GM12878 (cell line): ENCODE results near the gene SHF. TPM values are rescaled to one million over a fixed set of nuclear protein-coding genes. Genes with fewer than 3 reads are reported as not detected.
"Not testable (repeated sequence)": the region's sequence is repeated elsewhere in the genome, so short reads cannot be mapped to it uniquely, and the experiment has no call there.

ENCODE experiments used
- ATAC-seq: fragments of 200-7000 bp; cut with Tn5 transposase; 3 replicates; pipeline ENCODE4 v1.9.1; 2020; ENCODE audit warnings: mild to moderate bottlenecking, moderate library complexity
- BruUV-seq: library from RNA; stranded (reverse); fragments of 400-500 nt; replicated peaks from 2 replicates; lab custom pipeline; 2021; lab: Mats Ljungman, UMichigan
- CTCF ChIA-PET: fragments of 300-600 bp; sonication (Branson Sonifier 250); formaldehyde crosslinking; extraction: SDS; loops from one replicate; lab custom pipeline; 2021; ENCODE audit warnings: inconsistent platforms; lab: Yijun Ruan, JAX
- POLR2A ChIA-PET: fragments of 350-600 bp; formaldehyde crosslinking; extraction: SDS; loops from one replicate; lab custom pipeline; 2021; ENCODE audit warnings: inconsistent platforms; lab: Charles Lee
- RAD21 ChIA-PET: fragments of 300-600 bp; sonication (Branson Sonifier 250); formaldehyde crosslinking; loops from one replicate; lab custom pipeline; 2023; ENCODE audit warnings: antibody characterized with exemption; ENCODE audit not compliant: unreplicated experiment; lab: Charles Lee
- SMC1A ChIA-PET: fragments of 300-600 bp; sonication (Branson Sonifier 250); formaldehyde crosslinking; loops from one replicate; lab custom pipeline; 2023; ENCODE audit not compliant: unreplicated experiment, uncharacterized antibody; lab: Charles Lee
- DNase-seq: peaks from one replicate; pipeline ENCODE4 v3.0.0-alpha.2; 2011; ENCODE audit warnings: low read depth, low spot score
- FAIRE-seq: peaks from 3 replicates; lab custom pipeline; 2011; peaks lifted over from hg19 to GRCh38; lab: Jason Lieb, UNC
- H2AFZ ChIP-seq: 2 replicates; pipeline ENCODE4 v1.6.0; 2011; ENCODE audit warnings: low read depth, low read length, control low read depth; ENCODE audit not compliant: control insufficient read depth
- H3K27ac ChIP-seq: 2 replicates; pipeline ENCODE4 v1.5.1; 2011; ENCODE audit warnings: control low read depth; ENCODE audit not compliant: control insufficient read depth, insufficient read depth
- H3K27me3 ChIP-seq, 2 experiments: replicated peaks in 1 of 2; 2 replicates each; pipeline versions ENCODE4 v1.6.0 to v1.6.1; 2011; ENCODE audit warnings: low read length in 1 of 2; ENCODE audit not compliant: control insufficient read depth in 2 of 2, insufficient read depth in 2 of 2
- H3K36me3 ChIP-seq, 2 experiments: 2 replicates each; pipeline ENCODE4 v1.5.1; 2011; ENCODE audit warnings: low read length in 1 of 2; ENCODE audit not compliant: control insufficient read depth in 2 of 2, insufficient read depth in 2 of 2
- H3K4me1 ChIP-seq: 2 replicates; pipeline ENCODE4 v1.6.1; 2011; ENCODE audit warnings: mild to moderate bottlenecking, low read length, moderate library complexity, mixed read lengths; ENCODE audit not compliant: control insufficient read depth, insufficient read depth
- H3K4me2 ChIP-seq: 2 replicates; pipeline ENCODE4 v1.6.0; 2011; ENCODE audit warnings: control low read depth; ENCODE audit not compliant: control insufficient read depth, insufficient read depth
- H3K4me3 ChIP-seq: fragments of 200-600 bp; sonication (generic); 2 replicates; pipeline ENCODE4 v1.5.1; 2016
- H3K79me2 ChIP-seq: 2 replicates; pipeline ENCODE4 v1.6.0; 2011; ENCODE audit warnings: low read length; ENCODE audit not compliant: control insufficient read depth, insufficient read depth
- H3K9ac ChIP-seq: 2 replicates; pipeline ENCODE4 v1.8.0; 2011; ENCODE audit warnings: low read length, control low read depth, mixed read lengths; ENCODE audit not compliant: control insufficient read depth, insufficient read depth
- H3K9me3 ChIP-seq: replicated peaks from 3 replicates; pipeline ENCODE4 v1.5.1; 2011; ENCODE audit warnings: mild to moderate bottlenecking, low read length; ENCODE audit not compliant: control insufficient read depth, insufficient read depth
- H4K20me1 ChIP-seq: 2 replicates; pipeline ENCODE4 v1.6.0; 2011; ENCODE audit not compliant: control insufficient read depth, insufficient read depth
- CREB1 ChIP-seq: IDR thresholded peaks from 2 replicates; pipeline ENCODE4 v1.6.1; 2012; ENCODE audit warnings: low read depth, mild to moderate bottlenecking, inconsistent platforms
- FOS ChIP-seq: IDR thresholded peaks from 3 replicates; pipeline ENCODE4 v1.6.1; 2011; ENCODE audit warnings: borderline replicate concordance; ENCODE audit not compliant: insufficient read length; ENCODE audit errors: extremely low read depth
- HDAC2 ChIP-seq: fragments of 200-600 bp; sonication (generic); IDR thresholded peaks from 2 replicates; pipeline ENCODE4 v1.6.1; 2017
- MEF2A ChIP-seq: IDR thresholded peaks from 2 replicates; pipeline ENCODE4 v1.6.1; 2011; ENCODE audit warnings: low read depth, mild to moderate bottlenecking, low read length, moderate library complexity; ENCODE audit not compliant: insufficient read depth
- MTA2 ChIP-seq: fragments of 450-650 bp; IDR thresholded peaks from 2 replicates; pipeline ENCODE4 v1.6.1; 2016; ENCODE audit warnings: low read depth, mild to moderate bottlenecking, moderate library complexity
- MXI1 ChIP-seq: fragments of 150-350 bp; IDR thresholded peaks from 2 replicates; pipeline ENCODE4 v1.6.1; 2011; ENCODE audit warnings: low read depth, mild to moderate bottlenecking, inconsistent platforms, low read length, improper control_type of control experiment
- MYB ChIP-seq: fragments of 150-350 bp; IDR thresholded peaks from 2 replicates; pipeline ENCODE4 v1.6.1; 2014; ENCODE audit warnings: mild to moderate bottlenecking, low read depth, low read length, borderline replicate concordance
- RAD21 ChIP-seq: IDR thresholded peaks from 2 replicates; pipeline ENCODE4 v1.6.1; 2011; ENCODE audit warnings: mild to moderate bottlenecking, low read depth, low read length, moderate library complexity; ENCODE audit not compliant: insufficient read depth
- RBBP5 ChIP-seq: fragments of 200-600 bp; sonication (generic); conservative IDR thresholded peaks from 2 replicates; pipeline ENCODE4 v1.6.1; 2016
- RCOR1 ChIP-seq: conservative IDR thresholded peaks from 2 replicates; pipeline ENCODE4 v1.6.1; 2012; ENCODE audit warnings: low read depth, low read length, improper control_type of control experiment
- SMAD5 ChIP-seq: IDR thresholded peaks from 2 replicates; pipeline ENCODE4 v1.6.1; 2016; ENCODE audit warnings: antibody characterized with exemption, low read depth
- SRF ChIP-seq, 2 experiments: IDR thresholded peaks; 2 replicates each; pipeline ENCODE4 v1.6.1; 2011; ENCODE audit warnings: low read depth in 2 of 2, low read length in 2 of 2, mild to moderate bottlenecking in 1 of 2, moderate library complexity in 1 of 2
- STAT3 ChIP-seq: IDR thresholded peaks from 2 replicates; pipeline ENCODE4 v1.6.1; 2011; ENCODE audit warnings: low read depth, low read length, improper control_type of control experiment
- TARDBP ChIP-seq: IDR thresholded peaks from 2 replicates; pipeline ENCODE4 v1.6.1; 2016; ENCODE audit warnings: borderline replicate concordance
- YBX1 ChIP-seq: fragments of 450-650 bp; IDR thresholded peaks from 2 replicates; pipeline ENCODE4 v1.6.1; 2016; ENCODE audit warnings: antibody characterized with exemption
- ZZZ3 ChIP-seq: IDR thresholded peaks from 2 replicates; pipeline ENCODE4 v1.6.1; 2011; ENCODE audit warnings: low read depth; ENCODE audit not compliant: control insufficient read depth, insufficient read length
- WGBS: methylation state at CpG from one replicate; pipeline ENCODE4 v1.1.6; 2016; ENCODE audit warnings: low lambda C conversion rate; ENCODE audit not compliant: insufficient replicate concordance, insufficient coverage; ENCODE audit errors: missing lambda C conversion rate; 5-methylcytosine and 5-hydroxymethylcytosine counted together
- in situ Hi-C: fragments of 300-500 bp; cut with MboI; formaldehyde crosslinking; loops from 9 replicates; pipeline ENCODE4 v1.14.3; 2018; ENCODE audit warnings: mixed read lengths
- intact Hi-C: fragments of 100-400 bp; cut with micrococcal nuclease; formaldehyde crosslinking; loops from one replicate; pipeline ENCODE4 v1.14.2; 2022; ENCODE audit not compliant: unreplicated experiment
- polyA plus RNA-seq, 11 experiments: library from polyadenylated mRNA; depleted of rRNA in 4 of 11; unstranded in 6 of 11; stranded (reverse) in 5 of 11; fragments of >200 nt; fragmentation: Nextera tagmentation in 4 of 11; fragmentation: Illumina TruSeq in 1 of 11; extraction: Ambion mirVana in 4 of 11; extraction: Trizol in 1 of 11; gene quantifications; 1 replicate in 1 of 11; 2 replicates in 10 of 11; pipeline versions ENCODE4 v1.2.1 to v1.2.3, GENCODE V29; 2011 to 2016; ENCODE audit warnings: inconsistent platforms in 2 of 11, missing spikeins in 2 of 11, low read depth in 1 of 11
- total RNA-seq, 4 experiments: library from RNA; depleted of rRNA in 3 of 4; stranded (reverse); fragments of >200 nt in 3 of 4; fragmentation: Illumina TruSeq in 1 of 4; extraction: Trizol in 1 of 4; gene quantifications; 2 replicates each; pipeline versions ENCODE4 v1.2.1 to v1.2.3, GENCODE V29; 2013 to 2021
- TF ChIP-seq, protein P1 (sequence below): IDR thresholded peaks from 2 replicates; pipeline ENCODE4 v1.6.1; 2012; ENCODE audit warnings: low read length, inconsistent platforms
- TF ChIP-seq, protein P2 (sequence below): IDR thresholded peaks from 2 replicates; pipeline ENCODE4 v1.6.1; 2012; ENCODE audit warnings: improper control_type of control experiment, low read depth, low read length; ENCODE audit not compliant: insufficient replicate concordance

SHF gene
- total and polyA plus RNA-seq, 10 of the 15 experiments (the other 5 are each of a cell fraction or from before 2014, with no cell fraction given): 0.04 to 5.7 (median 1.0) TPM; not detected in 1

DNA sequence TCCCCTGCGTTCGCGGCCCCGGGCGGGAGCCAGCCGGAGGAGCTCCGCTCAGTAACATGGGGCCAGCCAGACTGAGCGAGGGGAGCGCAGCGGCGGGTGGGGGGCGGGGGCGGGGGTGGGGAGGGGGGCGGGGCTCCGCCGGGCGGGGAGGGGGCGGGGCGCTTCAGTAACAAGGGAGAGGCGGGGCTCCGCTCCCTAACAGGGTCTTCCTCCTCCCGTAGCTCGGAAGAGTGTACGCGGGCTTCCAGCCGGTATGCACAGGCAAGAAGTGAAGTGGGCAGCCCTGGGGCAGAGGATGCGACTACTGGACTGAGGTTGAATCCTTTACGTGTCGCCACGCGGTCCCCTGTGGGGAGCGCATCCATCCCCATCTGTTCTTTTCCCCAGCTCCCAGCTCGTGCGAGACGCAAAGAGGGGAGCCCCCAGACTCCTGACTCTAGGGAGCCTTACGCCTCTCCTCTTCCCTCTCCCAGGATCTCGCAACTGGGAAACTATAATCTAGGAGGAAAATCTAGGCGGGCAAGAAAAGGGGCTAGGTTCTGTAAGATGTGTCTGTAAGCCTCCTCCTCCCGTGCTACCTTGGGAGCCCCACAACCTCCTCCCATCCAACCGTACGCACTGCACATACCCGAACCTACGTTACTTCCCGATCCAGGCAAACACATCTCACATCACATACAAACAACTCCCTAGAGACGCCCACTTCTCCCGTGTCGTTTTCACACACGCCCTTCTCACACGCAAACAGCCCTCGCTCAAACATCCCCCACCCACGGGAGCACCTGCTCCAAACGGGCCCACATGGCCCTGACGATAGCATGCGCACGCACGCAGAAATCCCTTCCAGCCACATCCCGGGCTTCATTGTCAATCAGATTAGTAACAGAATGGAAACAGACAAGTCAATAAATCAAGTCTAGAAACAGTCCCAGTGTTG lies at the start of gene SHF (continued):
- peak; percentile 87 for TF ChIP-seq MTA2
- TF ChIP-seq CREB1: peak; percentile 56
- no peak for TF ChIP-seq HDAC2
- TF ChIP-seq MEF2A: 0 out of 2 replicates have a peak, but pooled peaks have one; percentile 54
- no peak for TF ChIP-seq SRF (IDR thresholded peaks at IDR 0.05; ENCODE audit: low read depth in 2 of 2, low read length in 2 of 2)
- TF ChIP-seq SMAD5: no peak
- TF ChIP-seq STAT3: no peak
- TF ChIP-seq, protein P1, sequence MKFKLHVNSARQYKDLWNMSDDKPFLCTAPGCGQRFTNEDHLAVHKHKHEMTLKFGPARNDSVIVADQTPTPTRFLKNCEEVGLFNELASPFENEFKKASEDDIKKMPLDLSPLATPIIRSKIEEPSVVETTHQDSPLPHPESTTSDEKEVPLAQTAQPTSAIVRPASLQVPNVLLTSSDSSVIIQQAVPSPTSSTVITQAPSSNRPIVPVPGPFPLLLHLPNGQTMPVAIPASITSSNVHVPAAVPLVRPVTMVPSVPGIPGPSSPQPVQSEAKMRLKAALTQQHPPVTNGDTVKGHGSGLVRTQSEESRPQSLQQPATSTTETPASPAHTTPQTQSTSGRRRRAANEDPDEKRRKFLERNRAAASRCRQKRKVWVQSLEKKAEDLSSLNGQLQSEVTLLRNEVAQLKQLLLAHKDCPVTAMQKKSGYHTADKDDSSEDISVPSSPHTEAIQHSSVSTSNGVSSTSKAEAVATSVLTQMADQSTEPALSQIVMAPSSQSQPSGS: no peak
- no peak for TF ChIP-seq YBX1
- TF ChIP-seq TARDBP: no peak
- TF ChIP-seq MXI1: no peak
- TF ChIP-seq MYB: no peak
- TF ChIP-seq RCOR1: no peak
- no peak for TF ChIP-seq RBBP5
- TF ChIP-seq FOS: no peak
- no peak for TF ChIP-seq ZZZ3
- TF ChIP-seq, protein P2, sequence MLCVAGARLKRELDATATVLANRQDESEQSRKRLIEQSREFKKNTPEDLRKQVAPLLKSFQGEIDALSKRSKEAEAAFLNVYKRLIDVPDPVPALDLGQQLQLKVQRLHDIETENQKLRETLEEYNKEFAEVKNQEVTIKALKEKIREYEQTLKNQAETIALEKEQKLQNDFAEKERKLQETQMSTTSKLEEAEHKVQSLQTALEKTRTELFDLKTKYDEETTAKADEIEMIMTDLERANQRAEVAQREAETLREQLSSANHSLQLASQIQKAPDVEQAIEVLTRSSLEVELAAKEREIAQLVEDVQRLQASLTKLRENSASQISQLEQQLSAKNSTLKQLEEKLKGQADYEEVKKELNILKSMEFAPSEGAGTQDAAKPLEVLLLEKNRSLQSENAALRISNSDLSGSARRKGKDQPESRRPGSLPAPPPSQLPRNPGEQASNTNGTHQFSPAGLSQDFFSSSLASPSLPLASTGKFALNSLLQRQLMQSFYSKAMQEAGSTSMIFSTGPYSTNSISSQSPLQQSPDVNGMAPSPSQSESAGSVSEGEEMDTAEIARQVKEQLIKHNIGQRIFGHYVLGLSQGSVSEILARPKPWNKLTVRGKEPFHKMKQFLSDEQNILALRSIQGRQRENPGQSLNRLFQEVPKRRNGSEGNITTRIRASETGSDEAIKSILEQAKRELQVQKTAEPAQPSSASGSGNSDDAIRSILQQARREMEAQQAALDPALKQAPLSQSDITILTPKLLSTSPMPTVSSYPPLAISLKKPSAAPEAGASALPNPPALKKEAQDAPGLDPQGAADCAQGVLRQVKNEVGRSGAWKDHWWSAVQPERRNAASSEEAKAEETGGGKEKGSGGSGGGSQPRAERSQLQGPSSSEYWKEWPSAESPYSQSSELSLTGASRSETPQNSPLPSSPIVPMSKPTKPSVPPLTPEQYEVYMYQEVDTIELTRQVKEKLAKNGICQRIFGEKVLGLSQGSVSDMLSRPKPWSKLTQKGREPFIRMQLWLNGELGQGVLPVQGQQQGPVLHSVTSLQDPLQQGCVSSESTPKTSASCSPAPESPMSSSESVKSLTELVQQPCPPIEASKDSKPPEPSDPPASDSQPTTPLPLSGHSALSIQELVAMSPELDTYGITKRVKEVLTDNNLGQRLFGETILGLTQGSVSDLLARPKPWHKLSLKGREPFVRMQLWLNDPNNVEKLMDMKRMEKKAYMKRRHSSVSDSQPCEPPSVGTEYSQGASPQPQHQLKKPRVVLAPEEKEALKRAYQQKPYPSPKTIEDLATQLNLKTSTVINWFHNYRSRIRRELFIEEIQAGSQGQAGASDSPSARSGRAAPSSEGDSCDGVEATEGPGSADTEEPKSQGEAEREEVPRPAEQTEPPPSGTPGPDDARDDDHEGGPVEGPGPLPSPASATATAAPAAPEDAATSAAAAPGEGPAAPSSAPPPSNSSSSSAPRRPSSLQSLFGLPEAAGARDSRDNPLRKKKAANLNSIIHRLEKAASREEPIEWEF: no peak
- no peak for TF ChIP-seq RAD21
- TF ChIP-seq, all 136 proteins: peak for 45

DNA sequence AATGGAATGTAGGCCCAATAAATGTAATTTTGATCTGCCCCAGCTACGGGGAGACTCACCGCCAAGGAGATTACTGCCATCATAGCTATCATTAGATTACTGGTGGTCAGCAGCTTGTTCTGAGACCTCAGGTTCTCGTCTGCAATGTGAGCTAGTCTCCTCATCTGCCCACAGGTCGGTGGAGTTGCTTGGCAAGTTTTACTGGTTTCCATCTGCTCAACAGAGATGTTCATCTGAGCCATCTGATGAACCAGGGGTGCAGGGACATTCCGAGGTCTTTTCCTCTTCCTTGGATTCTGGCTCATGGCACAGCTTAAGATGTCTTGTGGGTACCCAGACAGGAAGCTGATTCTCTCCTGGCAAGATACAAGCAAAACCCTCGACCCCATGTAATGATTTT lies 49.0 kb upstream of the SHF start:
- SMC1A ChIA-PET: interaction anchor here (0.9 kb wide), 1 partner anchor 24 kb away, joined by 3 read pairs; no protein-coding TSS in a partner anchor
- in situ Hi-C loops, H3K36me3 ChIP-seq, ATAC-seq, H3K4me3 ChIP-seq, FAIRE-seq, RAD21 ChIA-PET, H3K4me1 ChIP-seq, H3K79me2 ChIP-seq, H3K9ac ChIP-seq, H3K4me2 ChIP-seq, H4K20me1 ChIP-seq, POLR2A ChIA-PET, DNase-seq, H3K9me3 ChIP-seq, H2AFZ ChIP-seq, H3K27me3 ChIP-seq, H3K27ac ChIP-seq, intact Hi-C loops, BruUV-seq: not testable (repeated sequence)
- CTCF ChIA-PET: interaction anchor here (0.6 kb wide), 1 partner anchor 53 kb away, joined by 3 read pairs; no protein-coding TSS in a partner anchor
- WGBS: 16% methylated on average over 6 of the region's 6 CpGs
